Breast epithelium (tissue), 3 donors: ENCODE results near the gene AQP5.

Experiments used
- CTCF ChIP-seq, 3 donors: fragments of 450-650 bp; IDR thresholded peaks; one replicate each; pipeline ENCODE4 v1.5.1; 2016 to 2017; ENCODE audit warnings: antibody characterized with exemption in 3 of 3, mild to moderate bottlenecking in 3 of 3, moderate library complexity in 3 of 3
- POLR2A ChIP-seq: fragments of 450-650 bp; IDR thresholded peaks from one replicate; pipeline ENCODE4 v1.6.1; 2016; ENCODE audit warnings: antibody characterized with exemption, mild to moderate bottlenecking, moderate library complexity
- POLR2AphosphoS5 ChIP-seq, 3 donors: sonication (generic); formaldehyde crosslinking; IDR thresholded peaks; one replicate each; pipeline ENCODE4 v1.6.1; 2017; ENCODE audit warnings: antibody characterized with exemption in 3 of 3

- TF ChIP-seq CTCF (IDR thresholded peaks at IDR 0.05) = no peak
- TF ChIP-seq POLR2AphosphoS5 (IDR thresholded peaks at IDR 0.05) = no peak
- no peak for TF ChIP-seq POLR2A
Observed at GRCh38 chr12:49921936-49922335, 39.7 kb upstream of the AQP5 start.
